Common myeloid progenitor, CD34-positive (primary cell): ENCODE results near the gene YARS2.
A peak's percentile ranks its signal among the peaks of the same experiment; 100 is the strongest.
"Not testable (repeated sequence)": the region's sequence is repeated elsewhere in the genome, so short reads cannot be mapped to it uniquely, and the experiment has no call there.

Experiments used
- CTCF ChIA-PET: fragments of 350-600 bp; sonication (Branson Sonifier 250); formaldehyde crosslinking; loops from one replicate; lab custom pipeline; 2021; ENCODE audit warnings: antibody characterized with exemption; lab: Charles Lee
- POLR2A ChIA-PET: fragments of 350-600 bp; sonication (Branson Sonifier 250); formaldehyde crosslinking; loops from one replicate; lab custom pipeline; 2021; ENCODE audit warnings: antibody characterized with exemption; lab: Charles Lee
- DNase-seq, 3 donors: peaks; one replicate each; pipeline versions ENCODE4 v3.0.0 to v3.0.0-alpha.2; 2013
- H3K27ac ChIP-seq, 2 experiments: 1 replicate in 1 of 2; 2 replicates in 1 of 2; pipeline ENCODE4 v1.7.0; 2013; ENCODE audit warnings: inconsistent platforms in 2 of 2, low read length in 2 of 2, mild to moderate bottlenecking in 2 of 2, low read depth in 1 of 2, moderate library complexity in 1 of 2; ENCODE audit not compliant: severe bottlenecking in 2 of 2, insufficient read depth in 1 of 2, poor library complexity in 1 of 2
- H3K27me3 ChIP-seq, 5 experiments: replicated peaks in 2 of 5; 1 replicate in 3 of 5; 2 replicates in 2 of 5; pipeline versions ENCODE4 v1.6.1 to v1.7.0; 2013; ENCODE audit warnings: low read length in 4 of 5, mild to moderate bottlenecking in 2 of 5, moderate library complexity in 2 of 5, inconsistent platforms in 1 of 5; ENCODE audit not compliant: insufficient read depth in 5 of 5, control insufficient read depth in 4 of 5
- H3K36me3 ChIP-seq, 4 experiments: 1 replicate in 2 of 4; 2 replicates in 2 of 4; pipeline versions ENCODE4 v1.6.1 to v1.7.0; 2013; ENCODE audit warnings: low read length in 3 of 4, control low read depth in 1 of 4, mild to moderate bottlenecking in 1 of 4; ENCODE audit not compliant: control insufficient read depth in 4 of 4, insufficient read depth in 4 of 4
- H3K4me1 ChIP-seq, 4 experiments: 1 replicate in 3 of 4; 2 replicates in 1 of 4; pipeline versions ENCODE4 v1.6.1 to v1.7.1; 2013; ENCODE audit warnings: low read length in 3 of 4, mild to moderate bottlenecking in 3 of 4, control low read depth in 1 of 4, inconsistent platforms in 1 of 4, moderate library complexity in 1 of 4; ENCODE audit not compliant: control insufficient read depth in 4 of 4, insufficient read depth in 4 of 4; ENCODE audit errors: control extremely low read depth in 1 of 4
- H3K4me3 ChIP-seq, 7 experiments: 1 replicate in 4 of 7; 2 replicates in 3 of 7; pipeline versions ENCODE4 v1.5.1 to v1.7.0; 2013; ENCODE audit warnings: mild to moderate bottlenecking in 7 of 7, low read length in 6 of 7, moderate library complexity in 6 of 7, inconsistent platforms in 2 of 7, low read depth in 2 of 7, control low read depth in 1 of 7; ENCODE audit not compliant: insufficient read depth in 4 of 7, control insufficient read depth in 1 of 7; ENCODE audit errors: extremely low read depth in 1 of 7
- H3K9me3 ChIP-seq, 5 experiments: 1 replicate in 4 of 5; 2 replicates in 1 of 5; pipeline versions ENCODE4 v1.6.1 to v1.7.1; 2013; ENCODE audit warnings: low read length in 4 of 5, mild to moderate bottlenecking in 2 of 5, inconsistent platforms in 1 of 5, low read depth in 1 of 5, moderate library complexity in 1 of 5; ENCODE audit not compliant: control insufficient read depth in 4 of 5, insufficient read depth in 2 of 5; ENCODE audit errors: control extremely low read depth in 1 of 5
- WGBS: methylation state at CpG from one replicate; pipeline ENCODE4 v1.1.5; 2013; ENCODE audit not compliant: insufficient coverage; 5-methylcytosine and 5-hydroxymethylcytosine counted together

YARS2 gene

DNA sequence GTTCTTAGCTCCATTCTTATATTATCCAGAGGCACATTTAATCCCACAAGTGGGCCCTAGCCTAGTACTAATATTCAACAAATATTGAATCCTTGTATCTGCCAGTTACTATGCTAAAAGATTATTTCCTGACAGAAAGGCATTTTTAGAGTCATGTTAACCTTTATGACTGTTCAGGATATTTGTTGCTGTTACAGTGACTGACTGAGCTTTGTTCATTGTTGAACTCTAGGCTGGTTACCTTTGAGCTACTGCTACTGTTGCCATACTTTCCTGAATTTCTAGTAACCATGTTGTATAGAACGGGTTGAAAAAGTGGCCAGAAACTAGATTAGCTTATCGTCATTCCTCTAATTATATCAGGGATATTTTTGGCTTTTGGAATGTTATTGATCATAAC, 46.8 kb downstream of the YARS2 start:
- Histone ChIP-seq H3K4me1 (peaks cover 0 to 12% (median 6%) of the 10 kb centered on the region in 4 experiments), H3K36me3 (peaks cover 5 to 44% (median 28%) of the 10 kb centered on the region in 4 experiments), H3K9me3 (no peaks in the 10 kb centered on the region), H3K4me3 (no peak overlapping the region), H3K27ac (no peak overlapping the region), H3K27me3 (no peaks in the 10 kb centered on the region)
- DNase-seq, result no peak
- CTCF ChIA-PET, result interaction anchor here (1.2 kb wide), 1 partner anchor 14 kb away, joined by 3 read pairs; no protein-coding TSS in a partner anchor
- POLR2A ChIA-PET, result no interaction called here
- no CpG with 5 or more reads among the region's 2 CpGs for WGBS

DNA sequence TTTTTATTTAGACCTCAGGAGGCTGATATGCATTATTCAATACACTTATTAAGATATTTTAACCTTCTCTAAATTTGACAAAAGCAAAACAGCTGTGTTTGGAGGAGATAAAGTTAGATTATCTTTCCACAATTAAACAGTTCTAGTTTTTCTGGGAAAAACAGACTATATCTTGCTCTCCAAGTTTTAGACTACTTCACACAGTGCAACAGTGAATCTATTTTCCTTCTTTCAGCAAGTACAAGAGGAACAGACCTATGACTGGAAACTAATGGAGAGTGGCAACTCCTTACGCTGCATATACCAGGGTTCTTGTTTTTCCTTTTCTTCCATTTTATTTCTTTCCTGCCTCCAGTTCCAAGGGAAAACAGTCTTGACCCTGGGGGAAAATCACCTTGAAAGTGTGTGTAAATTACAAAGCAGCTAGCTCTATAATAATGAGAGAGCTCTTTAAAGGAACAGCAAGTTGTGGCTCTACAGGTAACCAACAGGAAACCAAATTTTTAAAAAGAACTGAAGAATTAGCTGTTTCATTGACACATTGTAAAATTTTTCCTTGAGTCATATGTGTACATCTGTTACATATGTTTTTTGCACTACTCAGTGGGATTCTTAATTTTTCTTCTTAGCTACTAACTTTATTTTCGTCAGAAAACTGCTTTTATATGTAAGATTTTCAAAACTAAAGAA, 49.2 kb downstream of the YARS2 start:
- peak overlapping the region in 1 of 2 experiments; percentile 65 for H3K27ac ChIP-seq
- no peaks in the 10 kb centered on the region for H3K27me3 ChIP-seq
- ChIA-PET CTCF (interaction anchor here (1.2 kb wide), 1 partner anchor 12 kb away, joined by 3 read pairs; no protein-coding TSS in a partner anchor), POLR2A (no interaction called here)
- H3K36me3 ChIP-seq, result peaks cover 2 to 22% (median 13%) of the 10 kb centered on the region in 4 experiments
- peak in 2 of 3 donors; percentile 14 to 26 for DNase-seq
- H3K9me3 ChIP-seq, result no peaks in the 10 kb centered on the region
- WGBS, result no CpG with 5 or more reads among the region's 2 CpGs
- H3K4me1 ChIP-seq, result peaks cover 0 to 16% (median 10%) of the 10 kb centered on the region in 4 experiments
- peak overlapping the region in 1 of 7 experiments; percentile 15 for H3K4me3 ChIP-seq

DNA sequence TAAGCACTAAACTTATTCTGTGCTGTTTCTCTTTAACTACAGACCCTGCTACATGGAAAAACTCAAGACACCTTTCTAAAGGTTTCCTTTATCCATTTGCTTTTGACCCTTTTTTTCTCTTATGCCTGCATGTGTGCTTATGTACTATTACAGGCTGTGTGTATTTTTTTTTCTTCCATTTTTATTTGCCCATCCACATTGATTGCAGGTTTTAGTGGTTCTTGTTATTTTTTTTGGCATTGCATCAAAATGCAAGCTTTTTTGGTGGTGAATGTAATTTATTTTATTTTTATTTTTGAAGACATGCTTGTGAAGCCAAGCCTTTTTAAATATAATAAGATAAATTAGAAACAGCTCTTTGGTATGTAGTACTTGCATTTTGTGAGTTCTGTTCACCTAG, 49.9 kb downstream of the YARS2 start:
- peaks cover 0 to 20% (median 9%) of the 10 kb centered on the region in 4 experiments for H3K36me3 ChIP-seq
- no peak overlapping the region for H3K27ac ChIP-seq
- no peak overlapping the region for H3K4me3 ChIP-seq
- H3K4me1 ChIP-seq, result peaks cover 0 to 16% (median 10%) of the 10 kb centered on the region in 4 experiments
- ChIA-PET CTCF (interaction anchor here (1.2 kb wide), 1 partner anchor 11 kb away, joined by 3 read pairs; no protein-coding TSS in a partner anchor), POLR2A (no interaction called here)
- H3K27me3 ChIP-seq, result no peaks in the 10 kb centered on the region
- H3K9me3 ChIP-seq, result no peaks in the 10 kb centered on the region
- DNase-seq, result no peak

DNA sequence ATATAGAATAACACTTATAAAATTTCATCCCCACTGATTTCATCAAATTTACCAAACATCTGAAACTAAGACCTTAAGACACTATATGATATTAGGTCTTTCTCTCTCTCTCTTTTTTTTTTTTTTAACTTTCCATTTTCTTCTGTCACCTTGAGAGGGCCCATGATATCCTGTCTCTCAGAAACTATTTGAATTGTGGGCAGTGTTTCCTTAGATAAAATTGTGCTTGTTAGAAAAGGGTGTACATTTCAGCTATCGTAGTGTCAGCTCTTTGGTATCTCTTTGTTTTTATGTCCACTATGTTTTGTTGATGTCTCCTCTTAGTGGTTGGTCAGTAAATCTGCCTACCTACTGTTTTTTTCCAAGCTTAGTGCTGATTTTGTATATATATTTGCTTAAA, 52.8 kb downstream of the YARS2 start:
- CTCF ChIA-PET, result interaction anchor here (0.9 to 1.3 kb wide), 2 partner anchors 9 to 53 kb away, joined by 3 read pairs; partner anchors contain the start of gene YARS2
- no peaks in the 10 kb centered on the region for H3K9me3 ChIP-seq
- WGBS, result no CpG with 5 or more reads among the region's 1 CpG
- peaks cover 0 to 10% (median 3%) of the 10 kb centered on the region in 4 experiments for H3K36me3 ChIP-seq
- peaks cover 2 to 20% (median 10%) of the 10 kb centered on the region in 4 experiments for H3K4me1 ChIP-seq
- no peaks in the 10 kb centered on the region for H3K27me3 ChIP-seq
- H3K4me3 ChIP-seq, result peak overlapping the region in 2 of 7 experiments; percentile 19 to 42
- peak overlapping the region; percentile 20 to 33 for H3K27ac ChIP-seq
- DNase-seq, result peak; percentile 14 to 56 (median 24)
- POLR2A ChIA-PET, result no interaction called here

DNA sequence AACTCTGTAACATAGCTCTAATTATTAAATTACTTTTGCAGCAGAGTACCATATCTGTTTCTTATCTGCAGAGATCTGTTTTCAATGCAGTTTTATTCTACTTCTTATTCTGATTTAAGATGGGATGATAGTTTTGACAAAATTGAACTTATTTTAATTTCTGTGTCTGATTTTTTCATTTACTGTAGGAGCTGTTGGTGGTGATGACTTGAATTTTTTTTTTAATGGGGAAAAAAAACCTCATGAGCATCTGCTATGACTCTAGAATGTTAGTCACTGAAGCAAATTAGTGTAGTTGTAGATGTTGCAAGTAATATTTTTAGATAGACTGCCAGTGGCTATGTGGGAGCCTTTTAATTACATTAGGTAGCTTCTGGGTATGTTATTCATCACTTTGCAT, 53.2 kb downstream of the YARS2 start:
- peak overlapping the region in 1 of 2 experiments; percentile 20 for H3K27ac ChIP-seq
- no peaks in the 10 kb centered on the region for H3K27me3 ChIP-seq
- peaks cover 2 to 21% (median 10%) of the 10 kb centered on the region in 4 experiments for H3K4me1 ChIP-seq
- H3K4me3 ChIP-seq, result peak overlapping the region in 1 of 7 experiments; percentile 19
- CTCF ChIA-PET, result interaction anchor here (1.1 kb wide), 1 partner anchor 30 kb away, joined by 3 read pairs; no protein-coding TSS in a partner anchor
- POLR2A ChIA-PET, result no interaction called here
- H3K9me3 ChIP-seq, result no peaks in the 10 kb centered on the region
- peaks cover 0 to 8% (median 3%) of the 10 kb centered on the region in 4 experiments for H3K36me3 ChIP-seq
- DNase-seq, result peak; percentile 11 to 71 (median 61)

DNA sequence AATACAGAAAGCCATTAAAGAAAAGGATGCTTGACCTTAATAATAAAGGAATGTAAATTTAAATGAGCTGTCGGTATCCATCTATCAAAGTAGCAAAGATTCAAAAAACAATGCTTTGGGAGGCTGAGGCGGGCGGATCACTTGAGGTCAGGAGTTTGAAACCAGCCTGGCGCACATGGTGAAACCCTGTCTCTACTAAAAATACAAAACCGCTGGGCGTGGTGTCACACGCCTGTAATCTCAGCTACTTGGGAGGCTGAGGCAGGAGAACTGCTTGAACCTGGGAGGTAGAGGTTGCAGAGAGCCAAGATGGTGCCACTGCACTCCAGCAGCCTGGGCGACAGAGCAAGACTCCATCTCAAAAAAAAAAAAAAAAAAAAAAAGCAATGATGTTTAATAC, 56.3 kb downstream of the YARS2 start:
- DNase-seq, H3K9me3 ChIP-seq, H3K27me3 ChIP-seq, POLR2A ChIA-PET, H3K4me3 ChIP-seq, H3K27ac ChIP-seq: not testable (repeated sequence)
- CTCF ChIA-PET, result interaction anchor here (1.4 kb wide), 1 partner anchor 243 kb away, joined by 3 read pairs; no protein-coding TSS in a partner anchor
- 93% methylated on average over 3 of the region's 8 CpGs for WGBS
- peaks cover 0 to 16% (median under 1%) of the 10 kb centered on the region in 4 experiments for H3K4me1 ChIP-seq
- H3K36me3 ChIP-seq, result peaks cover 0 to 12% (median 5%) of the 10 kb centered on the region in 4 experiments

DNA sequence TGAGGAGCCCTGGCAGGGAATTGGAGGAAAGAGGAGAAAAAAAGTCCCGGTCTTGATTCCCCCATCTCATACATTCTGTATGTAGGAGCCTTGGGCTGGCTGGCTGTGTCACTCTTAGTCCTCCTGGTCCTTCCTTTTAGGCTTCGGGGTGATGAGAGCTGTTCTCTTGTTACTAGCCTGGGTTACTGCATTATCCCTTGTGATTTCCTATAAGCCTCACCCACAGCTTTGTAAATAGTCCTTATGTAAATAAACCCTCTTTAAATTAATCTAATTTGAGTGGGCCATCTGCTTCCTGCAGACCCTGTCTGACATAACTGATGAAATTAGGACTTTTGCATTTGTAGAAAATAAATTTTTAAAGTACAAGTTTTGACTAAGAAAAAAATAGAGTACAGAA, 57.4 kb downstream of the YARS2 start:
- DNase-seq, result peak in 2 of 3 donors; percentile 38 to 63
- Histone ChIP-seq H3K27ac (no peak overlapping the region), H3K4me3 (no peak overlapping the region), H3K9me3 (peaks cover 0 to 3% (median 0%) of the 10 kb centered on the region in 5 experiments), H3K4me1 (peaks cover 0 to 16% (median under 1%) of the 10 kb centered on the region in 4 experiments), H3K36me3 (peaks cover 0 to 12% (median 6%) of the 10 kb centered on the region in 4 experiments), H3K27me3 (no peaks in the 10 kb centered on the region)
- POLR2A ChIA-PET, result no interaction called here
- no CpG with 5 or more reads among the region's 2 CpGs for WGBS
- CTCF ChIA-PET, result interaction anchor here (1.6 kb wide), 1 partner anchor 28 kb away, joined by 3 read pairs; no protein-coding TSS in a partner anchor
